HFFc6 (cell line): ENCODE results near the gene CCDC116. TPM values are rescaled to one million over a fixed set of nuclear protein-coding genes. Genes with fewer than 3 reads are reported as not detected.
"Not testable (repeated sequence)": the region's sequence is repeated elsewhere in the genome, so short reads cannot be mapped to it uniquely, and the experiment has no call there.

ENCODE experiments used
- DNase-seq: peaks from one replicate; pipeline ENCODE4 v3.0.0-alpha.2; 2018
- H3K27ac Mint-ChIP-seq: 2 replicates; pipeline ENCODE4 v1.8.0; 2020; ENCODE audit warnings: mild to moderate bottlenecking, mixed read lengths
- H3K27me3 Mint-ChIP-seq: 2 replicates; pipeline ENCODE4 v1.8.0; 2021; ENCODE audit warnings: mild to moderate bottlenecking, moderate library complexity, mixed read lengths; ENCODE audit not compliant: insufficient read depth
- H3K36me3 Mint-ChIP-seq: 2 replicates; pipeline ENCODE4 v1.8.0; 2021; ENCODE audit warnings: low read depth, mixed read lengths
- H3K4me1 Mint-ChIP-seq: 2 replicates; pipeline ENCODE4 v1.8.0; 2020; ENCODE audit warnings: low read depth, mixed read lengths
- H3K4me3 Mint-ChIP-seq: 2 replicates; pipeline ENCODE4 v1.8.0; 2020; ENCODE audit warnings: mild to moderate bottlenecking, moderate library complexity, mixed read lengths
- H3K9me3 Mint-ChIP-seq: 2 replicates; pipeline ENCODE4 v1.8.0; 2020; ENCODE audit warnings: mild to moderate bottlenecking, mixed read lengths
- total RNA-seq, 6 experiments: library from RNA; stranded (reverse); fragmentation: NEBNext Ultra II Directional; extraction: Animal tissue kit (Norgen Biotek cat#: 25700); gene quantifications; 2 replicates in 1 of 6; 3 replicates in 5 of 6; pipeline ENCODE4 v1.2.3, GENCODE V29; 2021
- TF ChIP-seq, protein P1 (sequence below): fragments of 200-600 bp; sonication (generic); IDR thresholded peaks from 2 replicates; pipeline ENCODE4 v1.5.0; 2021; ENCODE audit warnings: antibody characterized with exemption, mild to moderate bottlenecking

CCDC116 gene
- total RNA-seq, 6 experiments from 2014 or later, result 0.16 to 0.33 (median 0.23) TPM

GRCh38 chr22:21606775-21607174 is 25.8 kb upstream of the CCDC116 start:
- Mint-ChIP-seq H3K27me3 (no peaks in the 10 kb centered on the region; the same call in none of the 2 replicates), H3K4me3 (no peak overlapping the region), H3K36me3 (peaks cover 10% of the 10 kb centered on the region), H3K9me3 (no peaks in the 10 kb centered on the region), H3K4me1 (peaks cover 15% of the 10 kb centered on the region), H3K27ac (no peak overlapping the region)
- no peak for DNase-seq
- TF ChIP-seq, protein P1, sequence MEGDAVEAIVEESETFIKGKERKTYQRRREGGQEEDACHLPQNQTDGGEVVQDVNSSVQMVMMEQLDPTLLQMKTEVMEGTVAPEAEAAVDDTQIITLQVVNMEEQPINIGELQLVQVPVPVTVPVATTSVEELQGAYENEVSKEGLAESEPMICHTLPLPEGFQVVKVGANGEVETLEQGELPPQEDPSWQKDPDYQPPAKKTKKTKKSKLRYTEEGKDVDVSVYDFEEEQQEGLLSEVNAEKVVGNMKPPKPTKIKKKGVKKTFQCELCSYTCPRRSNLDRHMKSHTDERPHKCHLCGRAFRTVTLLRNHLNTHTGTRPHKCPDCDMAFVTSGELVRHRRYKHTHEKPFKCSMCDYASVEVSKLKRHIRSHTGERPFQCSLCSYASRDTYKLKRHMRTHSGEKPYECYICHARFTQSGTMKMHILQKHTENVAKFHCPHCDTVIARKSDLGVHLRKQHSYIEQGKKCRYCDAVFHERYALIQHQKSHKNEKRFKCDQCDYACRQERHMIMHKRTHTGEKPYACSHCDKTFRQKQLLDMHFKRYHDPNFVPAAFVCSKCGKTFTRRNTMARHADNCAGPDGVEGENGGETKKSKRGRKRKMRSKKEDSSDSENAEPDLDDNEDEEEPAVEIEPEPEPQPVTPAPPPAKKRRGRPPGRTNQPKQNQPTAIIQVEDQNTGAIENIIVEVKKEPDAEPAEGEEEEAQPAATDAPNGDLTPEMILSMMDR, result no peak

DNA sequence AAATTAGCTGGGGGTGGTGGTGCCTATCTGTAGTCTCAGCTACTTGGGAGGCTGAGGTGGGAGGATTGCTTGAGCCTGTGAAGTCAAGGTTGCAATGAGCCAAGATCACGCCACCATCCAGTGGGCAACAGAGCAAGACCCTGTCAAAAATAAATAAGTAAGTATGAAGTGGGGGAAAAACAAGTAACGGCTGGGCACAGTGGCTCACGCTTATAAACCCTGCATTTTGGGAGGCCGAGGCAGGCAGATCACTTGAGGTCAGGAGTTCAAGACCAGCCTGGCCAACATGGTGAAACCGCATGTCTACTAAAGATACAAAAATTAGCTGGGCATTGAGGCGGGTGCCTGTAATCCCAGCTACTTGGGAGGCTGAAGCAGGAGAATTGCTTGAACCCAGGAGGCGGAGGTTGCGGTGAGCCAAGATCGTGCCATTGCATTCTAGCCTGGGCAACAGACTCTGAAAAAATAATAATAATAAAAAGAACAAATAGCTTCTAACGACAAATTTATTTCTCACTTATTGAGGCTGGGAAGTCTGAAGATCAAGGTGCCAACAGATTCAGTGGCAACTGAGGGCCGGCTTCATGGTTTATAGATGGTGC is 22.9 kb upstream of the CCDC116 start:
- Mint-ChIP-seq H3K4me1 (peaks cover 15% of the 10 kb centered on the region), H3K36me3 (peaks cover 20% of the 10 kb centered on the region)
- not testable (repeated sequence) for H3K27ac Mint-ChIP-seq, H3K9me3 Mint-ChIP-seq, H3K4me3 Mint-ChIP-seq, H3K27me3 Mint-ChIP-seq, DNase-seq

DNA sequence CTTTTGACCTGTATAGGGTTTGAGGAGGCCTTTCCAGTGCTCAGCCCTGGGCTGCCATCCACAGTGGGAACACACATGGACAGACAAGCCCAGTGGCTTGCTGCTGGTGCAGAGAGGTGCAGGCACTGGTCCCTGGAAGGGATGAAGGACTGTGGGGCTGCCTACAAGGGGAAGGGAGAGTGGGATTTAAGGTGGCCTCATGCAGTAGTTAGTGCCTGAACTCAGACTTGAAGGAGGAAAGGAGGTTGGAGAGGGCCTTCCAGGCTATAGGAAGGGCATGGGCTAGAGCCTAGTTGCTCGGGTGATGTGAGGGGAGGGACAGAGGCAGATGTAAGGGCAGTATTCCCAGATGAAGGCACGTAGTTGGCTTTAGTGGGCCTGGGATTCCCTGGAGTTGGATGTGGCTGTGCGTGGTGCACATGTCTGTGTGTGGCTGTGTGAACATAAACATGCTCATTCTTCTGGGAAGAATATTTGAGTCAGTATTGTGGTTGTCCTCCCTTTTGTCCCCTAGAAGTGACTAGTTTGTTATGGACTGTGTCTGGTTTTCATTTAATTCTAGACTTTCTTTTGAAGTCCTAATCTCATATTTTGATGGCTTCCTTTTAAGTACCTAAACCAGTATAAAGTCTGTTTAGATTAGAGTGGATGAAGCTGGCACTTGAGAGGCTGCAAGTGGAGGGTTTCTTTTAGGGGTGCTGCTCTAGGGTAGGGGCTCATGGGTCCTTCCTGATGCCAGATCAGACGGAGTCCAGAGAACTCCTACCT is 21.2 kb upstream of the CCDC116 start:
- no peak overlapping the region for H3K4me3 Mint-ChIP-seq
- TF ChIP-seq, protein P1, result no peak
- H3K36me3 Mint-ChIP-seq, result peaks cover 28% of the 10 kb centered on the region
- no peaks in the 10 kb centered on the region; the same call in 1 of the 2 replicates for H3K27me3 Mint-ChIP-seq
- peak overlapping the region; percentile 12 for H3K27ac Mint-ChIP-seq
- peaks cover 15% of the 10 kb centered on the region for H3K4me1 Mint-ChIP-seq
- no peaks in the 10 kb centered on the region for H3K9me3 Mint-ChIP-seq
- DNase-seq, result no peak

- no peak overlapping the region for H3K27ac Mint-ChIP-seq
- H3K4me1 Mint-ChIP-seq, result peaks cover 4% of the 10 kb centered on the region
These were observed 19.7 kb upstream of the CCDC116 start for GRCh38 chr22:21612858-21613257.

DNA sequence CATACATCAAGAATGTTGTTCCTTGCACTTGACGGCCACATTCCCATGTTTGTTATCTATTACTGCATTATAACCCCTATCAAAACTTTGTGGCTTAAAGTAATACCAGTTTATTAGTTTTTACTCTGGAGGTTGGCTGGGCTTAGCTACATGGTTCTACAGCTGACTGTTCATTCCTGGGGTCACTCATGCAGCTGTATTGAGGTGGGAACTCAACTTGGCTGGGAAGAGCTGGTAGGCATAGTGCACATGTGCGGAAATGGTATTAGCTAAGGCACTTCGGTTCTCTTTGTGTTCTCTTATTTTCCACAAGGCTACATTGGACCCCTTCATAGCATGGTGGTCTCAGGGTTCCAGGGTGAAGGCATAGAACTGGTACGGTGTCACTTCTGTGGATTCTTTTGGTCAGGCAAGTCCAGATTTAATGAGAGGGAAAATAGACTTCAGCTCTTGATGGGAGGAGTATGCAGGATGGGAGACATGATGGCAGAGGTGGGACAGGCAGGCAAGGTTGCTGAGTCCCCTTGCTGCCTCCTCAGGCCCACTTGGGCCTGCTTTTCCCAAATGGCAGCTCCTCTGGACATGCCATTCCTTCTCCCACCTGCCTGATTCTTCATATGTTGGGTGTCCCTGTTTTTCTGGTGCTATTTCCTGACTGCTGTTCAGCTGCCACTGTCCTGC is 18.9 kb upstream of the CCDC116 start:
- no peak overlapping the region; the same call in 1 of the 2 replicates for H3K27ac Mint-ChIP-seq
- no peak for DNase-seq
- H3K9me3 Mint-ChIP-seq, result no peaks in the 10 kb centered on the region
- H3K4me3 Mint-ChIP-seq, result no peak overlapping the region
- TF ChIP-seq, protein P1, result no peak
- peaks cover 21% of the 10 kb centered on the region; the same call in 1 of the 2 replicates for H3K36me3 Mint-ChIP-seq
- no peaks in the 10 kb centered on the region for H3K4me1 Mint-ChIP-seq
- H3K27me3 Mint-ChIP-seq, result peaks cover 2% of the 10 kb centered on the region

More at GRCh38 chr22:21612858-21613257, 19.7 kb upstream of the CCDC116 start:
- TF ChIP-seq, protein P1, result no peak
- DNase-seq, result no peak
- Mint-ChIP-seq H3K4me3 (no peak overlapping the region), H3K9me3 (no peaks in the 10 kb centered on the region), H3K27me3 (no peaks in the 10 kb centered on the region; the same call in 1 of the 2 replicates), H3K36me3 (peaks cover 23% of the 10 kb centered on the region)
